CD4-positive, CD25-positive, alpha-beta regulatory T cell (primary cell): ENCODE measurements around the gene DLX4. TPM values are rescaled to one million over a fixed set of nuclear protein-coding genes. Genes with fewer than 3 reads are reported as not detected.

Source experiments
- polyA plus RNA-seq, 4 donors: library from polyadenylated mRNA; unstranded; fragments of 300-500 nt; fragmentation: Illumina TruSeq; gene quantifications; one replicate each; pipeline ENCODE4 v1.2.3, GENCODE V29; 2021
- total RNA-seq: library from RNA; stranded (reverse); gene quantifications from one replicate; pipeline ENCODE4 v1.2.3, GENCODE V29; 2022

Gene DLX4
- total and polyA plus RNA-seq, 5 donors from 2014 or later, result not detected

Other genes with a start within 250 kb of the DLX4 start
- gene FAM117A, start 205.1 kb upstream of the DLX4 start, total RNA-seq, result 83.3 TPM
- 10 to 100 TPM; 49.0 to 67.4 (median 64.7) TPM for gene FAM117A, start 205.1 kb upstream of the DLX4 start, polyA plus RNA-seq
- gene KAT7, start 180.5 kb upstream of the DLX4 start, total RNA-seq, result 207 TPM
- gene KAT7, start 180.5 kb upstream of the DLX4 start, polyA plus RNA-seq, result 10 to 100 TPM; 37.0 to 49.6 (median 46.9) TPM
- not detected for gene TAC4, start 121.1 kb upstream of the DLX4 start, total RNA-seq
- gene TAC4, start 121.1 kb upstream of the DLX4 start, polyA plus RNA-seq, result not detected
- not detected for gene DLX3, start 26.0 kb downstream of the DLX4 start, total RNA-seq
- gene DLX3, start 26.0 kb downstream of the DLX4 start, polyA plus RNA-seq, result under 1 TPM in 2 of 4 donors, not detected in 2; 0.06 to 0.09 TPM
- 14.4 TPM for gene ITGA3, start 86.9 kb downstream of the DLX4 start, total RNA-seq
- gene ITGA3, start 86.9 kb downstream of the DLX4 start, polyA plus RNA-seq, result 1 to 10 TPM; 1.7 to 3.9 (median 2.7) TPM
- gene PDK2, start 126.2 kb downstream of the DLX4 start, total RNA-seq, result 25.2 TPM
- gene PDK2, start 126.2 kb downstream of the DLX4 start, polyA plus RNA-seq, result 10 to 100 TPM; 42.1 to 65.2 (median 54.0) TPM
- gene SAMD14, start 161.0 kb downstream of the DLX4 start, total RNA-seq, result 0.96 TPM
- under 1 TPM in 1 of 4 donors, not detected in 3; 0.09 TPM for gene SAMD14, start 161.0 kb downstream of the DLX4 start, polyA plus RNA-seq
- gene PPP1R9B, start 181.5 kb downstream of the DLX4 start, total RNA-seq, result 85.4 TPM
- under 1 TPM; 0.41 to 0.55 (median 0.44) TPM for gene PPP1R9B, start 181.5 kb downstream of the DLX4 start, polyA plus RNA-seq
- not detected for gene SGCA, start 196.8 kb downstream of the DLX4 start, total RNA-seq
- gene SGCA, start 196.8 kb downstream of the DLX4 start, polyA plus RNA-seq, result not detected
- gene COL1A1, start 232.4 kb downstream of the DLX4 start, total RNA-seq, result 26.2 TPM
- not detected for gene COL1A1, start 232.4 kb downstream of the DLX4 start, polyA plus RNA-seq